Glomerular visceral epithelial cell (primary cell): ENCODE data around the gene CYP1B1.
A peak's percentile ranks its signal among the peaks of the same experiment; 100 is the strongest.
"Not testable (repeated sequence)": the region's sequence is repeated elsewhere in the genome, so short reads cannot be mapped to it uniquely, and the experiment has no call there.

Source experiments
- DNase-seq: peaks from one replicate; pipeline ENCODE4 v3.0.0-alpha.2; 2016; ENCODE audit errors: extremely low spot score

The CYP1B1 gene

GRCh38 chr2:38098421-38099098 is 22.6 kb upstream of the CYP1B1 start:
- peak; percentile 11 for DNase-seq

- no peak for DNase-seq
Measured at GRCh38 chr2:38097988-38098385, 22.0 kb upstream of the CYP1B1 start.

GRCh38 chr2:38097258-38097987 is 21.5 kb upstream of the CYP1B1 start:
- no peak for DNase-seq

GRCh38 chr2:38095996-38096861 is 20.3 kb upstream of the CYP1B1 start:
- DNase-seq = no peak

- DNase-seq = no peak
Measured at GRCh38 chr2:38095079-38095995, 19.4 kb upstream of the CYP1B1 start.

GRCh38 chr2:38093527-38094165 is 17.7 kb upstream of the CYP1B1 start:
- no peak for DNase-seq

GRCh38 chr2:38092196-38092902 is 16.4 kb upstream of the CYP1B1 start:
- DNase-seq = no peak

- DNase-seq = no peak
Measured at GRCh38 chr2:38091760-38092159, 15.8 kb upstream of the CYP1B1 start.

- DNase-seq = no peak
Measured at GRCh38 chr2:38090928-38091327, 15.0 kb upstream of the CYP1B1 start.

- DNase-seq = not testable (repeated sequence)
Measured at GRCh38 chr2:38090212-38090611, 14.3 kb upstream of the CYP1B1 start.

GRCh38 chr2:38085998-38086698 is 10.2 kb upstream of the CYP1B1 start:
- not testable (repeated sequence) for DNase-seq

GRCh38 chr2:38084556-38084955 is 8.6 kb upstream of the CYP1B1 start:
- DNase-seq = not testable (repeated sequence)

- not testable (repeated sequence) for DNase-seq
Measured at GRCh38 chr2:38082727-38083126, 6.8 kb upstream of the CYP1B1 start.

- no peak for DNase-seq
Measured at GRCh38 chr2:38080346-38080745, 4.4 kb upstream of the CYP1B1 start.

- no peak for DNase-seq
Measured at GRCh38 chr2:38079116-38080052, 3.4 kb upstream of the CYP1B1 start.

- DNase-seq = no peak
Measured at GRCh38 chr2:38077431-38077769, 1.4 kb upstream of the CYP1B1 start.

GRCh38 chr2:38076710-38077430 is 919 bp upstream of the CYP1B1 start:
- peak; percentile 92 for DNase-seq

GRCh38 chr2:38076152-38076709 is 280 bp upstream of the CYP1B1 start:
- peak; percentile 79 for DNase-seq
